Ramos (cell line): ENCODE results near the gene GSTO2.

Experiments used
- in situ Hi-C: fragments of 300-500 bp; cut with MboI; formaldehyde crosslinking; loops from one replicate; pipeline ENCODE4 v1.14.3; 2022; ENCODE audit warnings: low sequenced_read_pairs; ENCODE audit not compliant: unreplicated experiment

The GSTO2 gene

DNA sequence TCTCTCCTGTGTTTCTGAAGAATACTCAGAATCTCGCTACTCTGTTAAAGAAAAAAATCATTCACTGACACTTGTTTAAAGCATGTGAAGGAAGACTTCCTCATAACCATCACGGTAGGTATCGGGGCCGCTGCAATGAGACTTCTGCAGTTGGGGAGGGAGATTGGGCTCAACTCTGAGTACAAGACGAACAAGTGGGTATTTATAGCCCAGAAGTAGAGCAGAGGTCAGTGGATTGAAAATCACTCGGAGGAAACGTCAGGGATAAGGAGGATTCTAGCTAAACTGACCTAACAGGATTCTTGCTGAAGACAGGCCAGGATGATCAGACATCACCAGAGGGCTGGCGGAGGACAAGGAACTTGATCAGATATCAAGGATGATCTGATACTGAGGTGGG lies 35.9 kb downstream of the GSTO2 start:
- in situ Hi-C loops = no loop called here

DNA sequence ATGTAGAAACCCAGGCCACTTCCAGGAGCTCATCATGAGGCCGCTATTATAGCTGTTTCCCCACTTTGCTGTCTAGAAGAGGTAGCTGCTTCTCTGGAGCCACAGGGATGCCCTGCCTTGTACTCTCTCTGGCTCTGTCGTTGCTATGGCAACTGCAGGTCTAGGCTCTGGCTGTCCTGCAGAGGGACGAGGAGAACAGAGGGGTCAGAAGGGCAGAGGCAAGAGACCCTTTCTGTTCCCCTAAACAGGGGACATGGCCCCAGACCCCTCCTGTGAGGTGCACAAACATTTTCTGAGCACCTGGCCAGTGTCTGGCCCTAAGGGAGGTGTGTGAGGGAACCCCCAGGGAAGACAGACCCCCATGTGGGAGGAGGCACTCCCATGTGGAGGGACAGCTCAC lies 37.9 kb downstream of the GSTO2 start:
- in situ Hi-C loops = no loop called here

DNA sequence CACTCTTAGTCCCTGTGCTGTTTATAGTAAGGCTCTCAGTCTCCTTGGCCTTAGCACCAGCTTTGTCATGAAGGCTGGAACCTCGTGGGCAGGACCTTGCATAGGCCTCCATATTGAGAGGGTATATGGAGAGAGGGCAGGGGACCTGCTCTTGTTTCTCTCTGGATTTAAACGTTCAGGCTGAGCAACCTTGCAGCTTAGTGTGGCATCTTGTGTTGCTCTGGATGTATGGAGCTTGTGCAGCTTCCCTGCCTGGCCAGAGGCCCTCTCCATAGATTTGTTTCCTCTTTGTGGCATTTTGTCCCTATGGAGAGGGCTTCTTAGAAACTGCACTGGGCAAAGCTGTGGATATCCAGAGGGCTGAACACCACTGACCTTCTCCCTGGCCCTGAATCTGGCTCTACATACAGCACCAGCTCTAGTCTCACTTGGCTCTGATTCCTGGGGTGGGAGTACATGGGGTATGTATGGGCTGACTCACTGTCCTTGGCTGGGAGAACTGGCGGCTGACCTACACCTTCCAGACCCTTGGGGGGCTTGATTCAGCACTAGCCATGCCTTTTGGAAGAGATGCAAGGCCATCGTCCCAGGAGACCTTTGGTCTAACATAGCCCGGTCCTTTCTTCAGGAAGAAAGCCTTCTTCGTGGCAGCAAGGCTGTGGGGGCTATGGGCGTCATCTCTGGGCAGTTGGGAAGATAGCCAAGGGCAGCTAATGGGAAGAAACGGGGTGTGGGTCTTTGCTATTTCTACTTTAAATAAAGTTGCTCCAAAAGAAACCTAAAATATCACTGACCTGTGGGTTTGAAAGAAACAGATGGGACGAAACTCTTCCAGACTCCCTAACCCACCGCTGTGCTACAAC lies 38.8 kb downstream of the GSTO2 start:
- in situ Hi-C loops = no loop called here

DNA sequence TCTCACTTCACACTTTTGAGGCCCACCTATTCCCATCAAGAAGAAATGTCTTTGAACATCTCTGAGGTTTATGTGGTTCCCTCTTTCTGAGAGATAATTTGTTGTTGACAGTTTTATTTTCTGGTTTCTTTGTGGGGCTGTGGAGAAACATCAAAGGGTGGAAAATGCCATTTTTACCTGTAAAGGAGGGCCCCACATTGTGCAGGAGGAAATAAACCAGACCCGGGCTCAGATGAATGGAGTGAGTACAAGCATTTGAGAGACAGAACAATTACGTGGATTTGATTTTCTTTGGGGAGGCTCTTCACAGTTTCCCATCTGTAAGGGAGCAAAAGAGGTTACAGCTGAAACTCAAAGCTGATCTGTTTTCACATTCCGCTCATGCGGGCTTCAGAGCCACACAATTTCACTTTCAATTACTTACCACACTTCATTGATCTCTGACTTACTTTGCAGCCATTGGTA lies 39.5 kb downstream of the GSTO2 start:
- in situ Hi-C loops = no loop called here

DNA sequence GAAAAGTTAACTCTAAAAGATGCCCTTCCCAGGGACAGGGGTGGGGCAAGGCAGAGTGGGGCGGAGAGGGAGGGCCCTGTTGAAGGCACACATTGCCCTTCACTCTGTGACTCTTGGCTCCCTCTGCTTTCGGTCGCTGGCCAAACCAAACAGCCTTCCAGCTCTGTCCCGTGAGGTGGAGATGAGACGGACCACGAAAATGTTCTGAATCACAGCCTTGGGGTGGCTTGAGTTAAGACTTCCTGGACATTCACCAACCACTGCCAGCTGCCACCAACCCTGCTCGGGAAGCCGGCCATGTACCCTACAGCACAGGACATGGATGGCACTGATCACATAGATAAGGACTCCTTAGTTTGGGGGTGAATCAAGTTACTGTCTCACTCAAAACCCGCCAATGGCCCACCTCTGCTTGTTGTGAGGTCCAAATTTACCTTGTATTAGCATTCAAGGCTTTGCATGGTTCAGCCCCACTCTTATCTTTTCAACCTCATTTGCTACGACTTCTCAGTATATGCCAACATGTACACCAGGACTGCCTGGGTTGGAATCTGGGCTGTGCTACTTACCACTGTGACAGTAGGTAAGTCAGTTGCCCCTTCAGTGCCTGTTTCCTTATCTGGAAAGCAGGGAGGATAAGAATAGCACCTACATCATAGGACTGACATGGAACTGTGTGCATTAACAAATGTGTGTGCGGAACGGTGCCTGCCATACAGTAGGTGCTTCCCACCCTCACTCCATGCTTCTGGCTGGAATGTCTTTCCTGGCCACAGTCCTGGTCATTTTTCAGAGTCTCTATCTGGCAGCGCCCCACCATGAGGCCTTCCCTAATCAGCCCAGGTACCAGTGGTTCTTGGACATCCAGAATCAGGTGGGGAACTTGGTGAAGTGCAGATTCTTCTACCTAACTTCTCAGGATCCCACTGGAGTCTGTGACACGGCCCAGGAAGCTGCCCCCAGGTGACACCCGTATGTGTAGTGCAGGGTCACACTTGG lies 41.3 kb downstream of the GSTO2 start:
- in situ Hi-C loops = no loop called here

DNA sequence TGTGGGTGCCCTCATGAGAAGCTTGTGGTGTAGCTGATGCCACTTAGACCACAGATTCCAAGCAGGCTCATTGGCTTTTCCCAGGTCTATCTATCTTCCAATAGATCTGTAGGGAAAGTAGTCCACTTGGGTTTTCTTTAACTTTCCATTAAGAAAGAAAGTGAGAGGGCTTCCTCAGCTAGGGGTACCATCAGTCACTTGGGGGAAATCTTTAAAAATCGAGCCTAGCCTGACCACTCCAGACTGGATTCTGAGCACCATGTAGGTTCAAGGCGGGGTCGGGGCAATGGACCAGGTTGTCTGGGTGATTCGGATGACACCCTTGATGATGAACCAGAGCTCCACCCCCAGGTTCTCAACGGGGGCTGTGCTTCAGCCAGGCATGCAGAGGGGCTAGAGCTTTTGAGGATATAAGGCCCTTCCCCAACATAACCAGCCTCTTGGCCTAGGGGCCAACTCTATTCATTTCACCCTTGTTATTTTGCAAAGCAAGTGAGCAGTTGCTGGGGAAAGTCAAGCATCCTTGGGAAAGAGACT lies 42.3 kb downstream of the GSTO2 start:
- in situ Hi-C loops = no loop called here

DNA sequence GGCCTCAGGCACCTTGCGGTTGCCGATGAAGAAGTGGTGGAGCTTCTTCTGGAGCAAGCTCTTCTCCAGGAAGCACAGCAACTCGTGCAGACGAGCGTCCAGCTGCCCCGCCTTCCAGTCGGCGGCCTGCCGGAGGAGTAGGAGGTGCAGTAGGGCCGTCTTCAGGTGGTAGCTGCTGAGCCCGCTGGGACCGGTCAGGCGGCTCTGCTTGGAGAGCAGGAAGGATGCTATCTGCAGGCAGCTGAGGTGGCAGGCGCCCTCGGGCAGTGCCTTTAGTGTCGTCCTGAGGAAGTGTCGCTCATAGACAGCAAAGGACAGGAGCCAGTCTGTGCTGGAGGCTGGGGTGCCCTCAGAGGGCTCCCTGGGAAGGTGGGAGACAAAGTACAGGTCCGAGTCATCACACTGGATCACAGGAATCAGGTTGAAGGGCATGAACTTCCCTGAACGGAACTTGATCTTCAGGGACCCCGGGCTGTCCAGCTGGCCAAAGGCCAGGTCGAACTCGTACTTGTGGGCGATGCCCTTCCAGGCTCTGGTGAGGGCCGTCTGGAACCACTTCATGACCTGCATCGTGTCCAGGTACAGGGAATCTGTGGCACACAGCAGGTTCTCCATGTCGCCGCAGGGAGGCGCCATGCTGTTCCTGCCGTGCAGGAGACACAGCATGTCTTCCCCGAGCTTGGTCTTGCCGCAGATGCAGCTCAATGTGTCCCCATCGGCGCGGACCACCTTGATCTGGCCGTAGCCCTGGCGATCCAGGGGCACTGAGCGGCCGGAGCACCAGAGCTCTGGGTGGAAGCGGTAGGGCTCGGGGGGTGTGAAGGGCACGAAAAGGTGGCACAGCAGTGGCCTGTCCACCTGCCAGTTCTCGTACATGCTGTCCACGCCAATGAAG lies 45.9 kb downstream of the GSTO2 start:
- in situ Hi-C loops = no loop called here

DNA sequence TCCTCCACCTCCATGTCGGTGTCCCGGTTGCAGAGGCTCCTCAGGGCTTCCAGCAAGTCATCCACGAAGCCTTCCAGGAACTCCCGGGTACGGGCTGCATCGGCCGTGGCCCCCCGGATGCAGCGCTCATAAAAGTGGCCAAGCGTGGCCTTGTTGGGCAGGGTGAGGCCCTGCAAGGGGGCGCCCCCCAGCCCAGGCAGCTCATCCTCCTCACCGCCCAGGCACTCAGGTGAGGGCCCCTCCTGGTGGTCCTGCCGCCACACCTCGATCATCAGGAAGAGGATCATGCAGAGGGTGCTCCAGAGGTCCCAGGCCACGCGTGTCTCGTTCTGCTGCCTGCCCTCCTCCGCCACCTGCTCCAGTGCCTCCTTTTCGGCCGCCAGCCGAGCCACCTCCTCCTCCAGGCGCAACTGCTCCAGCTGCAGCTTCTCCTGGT lies 46.5 kb downstream of the GSTO2 start:
- in situ Hi-C loops = no loop called here

DNA sequence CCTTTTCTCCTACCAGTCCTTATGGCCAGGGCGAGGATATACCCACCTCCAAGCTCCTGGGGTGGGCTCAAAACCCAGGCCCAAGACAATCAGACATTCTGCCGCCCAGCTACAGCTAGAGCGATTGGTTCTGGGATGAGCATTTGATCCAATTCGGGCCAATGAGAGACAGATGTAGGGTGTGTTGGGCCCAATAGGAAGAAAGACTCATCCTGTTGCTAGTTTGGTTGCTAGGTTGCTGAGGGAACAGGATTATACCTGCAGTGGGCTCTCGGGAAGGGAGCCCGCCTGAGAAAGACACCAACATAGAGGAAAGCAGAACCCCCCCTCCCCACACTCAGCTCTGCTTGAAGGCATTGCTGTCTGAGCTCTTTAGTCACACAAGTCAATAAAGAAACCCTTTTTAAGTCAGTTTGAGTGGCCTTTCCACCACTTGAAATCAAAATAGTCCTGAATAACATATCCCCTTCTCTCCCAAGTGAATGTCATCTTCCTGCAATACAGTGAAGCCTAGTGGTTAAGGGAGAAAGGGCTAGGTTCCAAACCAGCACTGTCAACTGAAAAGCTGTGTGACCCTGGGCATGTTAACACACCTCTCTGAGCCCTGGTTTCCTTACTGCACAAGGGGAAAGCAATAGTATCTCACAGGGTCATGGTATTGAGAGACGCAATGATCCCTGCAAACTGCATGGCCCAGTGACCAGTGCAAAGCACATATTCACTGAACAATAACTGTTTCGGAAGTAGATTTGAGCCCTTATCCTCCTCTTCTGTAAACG lies 47.5 kb downstream of the GSTO2 start:
- in situ Hi-C loops = no loop called here

DNA sequence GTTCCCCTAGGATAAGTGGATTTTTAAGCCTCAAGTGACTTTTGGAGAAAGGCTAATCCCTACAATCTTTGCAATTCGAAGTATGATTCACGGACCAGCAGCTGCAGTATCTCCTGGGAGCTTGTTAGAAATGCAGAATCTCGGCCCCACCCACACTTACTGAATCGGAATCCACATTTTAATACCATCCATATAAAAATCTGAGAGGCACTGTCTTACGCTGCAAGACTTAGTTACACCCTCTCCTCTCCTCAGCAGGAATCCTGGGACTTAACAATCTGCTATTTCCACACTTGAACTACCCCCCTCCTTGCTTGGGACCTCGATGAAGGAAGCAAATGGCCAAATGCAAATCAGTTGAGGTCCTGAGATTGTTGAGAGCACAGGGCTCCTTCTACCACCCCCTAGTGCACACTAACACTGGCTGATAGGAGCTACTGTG lies 48.3 kb downstream of the GSTO2 start:
- in situ Hi-C loops = no loop called here

DNA sequence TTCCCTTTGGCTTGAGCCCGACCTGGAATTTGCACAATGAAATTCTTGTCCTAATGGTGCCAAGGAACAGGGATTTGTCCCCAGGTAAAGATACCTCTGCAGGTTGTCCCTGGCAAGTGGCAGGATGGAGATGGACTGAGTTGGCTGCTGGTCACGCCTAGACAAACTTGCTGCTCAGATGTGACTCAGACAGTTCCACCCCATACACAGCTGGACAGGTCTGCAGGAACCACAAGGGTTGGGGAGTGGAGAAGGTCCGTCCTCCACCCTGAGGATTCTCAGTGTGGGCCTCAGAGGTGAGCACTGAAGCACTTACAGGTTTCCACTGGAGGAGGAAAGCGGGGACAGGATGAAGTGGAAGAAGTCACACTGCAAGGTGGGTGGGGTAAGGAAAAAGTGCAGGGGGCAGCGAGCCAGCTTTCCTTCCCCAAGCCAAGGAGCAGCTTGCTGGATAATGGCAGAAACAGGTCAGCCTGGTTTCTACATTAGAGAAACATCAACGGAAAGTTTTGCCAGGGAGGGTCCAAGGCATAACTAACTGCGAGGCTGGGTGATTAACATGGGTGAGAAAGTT lies 48.8 kb downstream of the GSTO2 start:
- in situ Hi-C loops = no loop called here

DNA sequence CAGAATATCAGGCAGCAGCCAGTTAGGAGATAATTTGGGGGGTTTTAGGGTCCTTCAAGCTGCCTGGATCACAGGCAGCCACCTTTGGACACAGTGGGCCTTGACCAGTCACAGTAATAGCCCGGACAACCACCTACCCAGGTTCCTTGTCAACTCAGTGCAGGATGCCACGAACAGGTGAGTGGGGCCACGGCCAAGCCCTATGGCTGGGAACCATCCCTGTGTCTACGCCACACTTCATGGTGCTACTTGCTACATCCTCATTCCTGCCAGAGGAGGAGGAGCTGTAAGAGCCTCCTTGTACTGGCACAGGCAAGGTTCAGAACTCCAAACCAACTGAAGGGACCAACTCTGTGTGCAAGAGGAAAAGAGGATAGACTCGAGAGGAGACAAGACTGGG lies 49.3 kb downstream of the GSTO2 start:
- in situ Hi-C loops = no loop called here

DNA sequence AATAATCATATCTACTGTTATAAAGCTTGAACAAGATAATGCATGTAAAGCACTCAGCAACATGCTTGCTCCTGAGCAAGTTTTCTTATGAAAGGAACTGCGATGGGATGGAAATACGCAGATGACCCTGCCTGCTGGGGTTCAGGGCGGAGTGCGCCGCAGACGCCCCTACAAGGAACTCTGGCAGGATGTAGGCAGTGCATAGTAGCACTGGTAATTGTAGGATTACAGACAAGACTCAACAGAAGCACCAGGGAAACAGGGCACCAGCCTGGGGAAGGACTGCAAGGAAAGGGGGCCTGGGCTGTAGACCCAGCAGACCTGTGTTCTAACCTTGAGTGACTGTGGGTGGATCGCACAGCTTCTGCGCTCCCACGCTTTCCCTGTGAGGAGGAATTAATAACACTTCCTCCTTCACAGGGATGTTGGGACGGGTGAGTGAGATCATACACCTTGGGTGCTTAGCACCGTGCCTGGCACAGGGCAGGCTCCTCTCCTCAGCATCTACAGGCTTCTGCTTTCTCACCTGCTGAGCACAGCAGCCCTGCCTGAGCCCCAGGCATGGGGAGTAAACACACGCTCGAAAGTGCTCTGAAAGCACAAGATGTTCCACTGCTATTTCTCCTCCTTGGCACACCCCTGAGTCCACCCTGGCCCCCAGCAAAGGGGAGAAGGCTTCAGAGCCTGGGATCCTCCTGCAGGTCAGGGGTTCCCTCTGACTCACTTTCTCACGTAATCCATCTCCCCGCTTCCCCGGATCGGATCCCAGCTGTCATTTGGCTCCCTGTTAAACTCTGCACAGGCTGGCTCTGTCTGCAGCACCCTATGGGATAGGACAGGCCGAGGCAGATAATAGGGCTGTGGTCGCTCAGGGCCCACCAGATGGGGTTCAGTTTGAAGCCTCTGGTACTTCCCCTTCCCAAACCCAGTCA lies 50.1 kb downstream of the GSTO2 start:
- in situ Hi-C loops = no loop called here

DNA sequence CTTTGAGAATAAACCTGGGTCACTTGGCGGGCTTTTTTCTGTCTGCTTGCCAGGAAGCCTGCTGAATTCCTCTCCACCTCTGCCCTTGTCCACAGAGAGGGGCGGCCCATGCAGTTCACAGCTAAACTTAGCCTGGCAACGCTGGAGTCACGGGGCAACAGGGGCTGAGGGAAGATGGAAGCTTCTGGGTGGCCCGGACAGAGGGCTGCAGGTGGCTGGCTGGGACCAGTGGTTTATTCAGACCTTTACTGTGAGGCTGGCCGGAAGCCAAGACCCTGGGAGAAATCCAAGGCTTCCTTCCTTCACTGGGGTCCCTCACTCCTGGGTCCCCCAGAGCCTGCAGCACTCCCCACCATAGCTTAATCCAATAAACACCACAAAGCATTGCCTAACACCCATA lies 52.2 kb downstream of the GSTO2 start:
- in situ Hi-C loops = no loop called here

DNA sequence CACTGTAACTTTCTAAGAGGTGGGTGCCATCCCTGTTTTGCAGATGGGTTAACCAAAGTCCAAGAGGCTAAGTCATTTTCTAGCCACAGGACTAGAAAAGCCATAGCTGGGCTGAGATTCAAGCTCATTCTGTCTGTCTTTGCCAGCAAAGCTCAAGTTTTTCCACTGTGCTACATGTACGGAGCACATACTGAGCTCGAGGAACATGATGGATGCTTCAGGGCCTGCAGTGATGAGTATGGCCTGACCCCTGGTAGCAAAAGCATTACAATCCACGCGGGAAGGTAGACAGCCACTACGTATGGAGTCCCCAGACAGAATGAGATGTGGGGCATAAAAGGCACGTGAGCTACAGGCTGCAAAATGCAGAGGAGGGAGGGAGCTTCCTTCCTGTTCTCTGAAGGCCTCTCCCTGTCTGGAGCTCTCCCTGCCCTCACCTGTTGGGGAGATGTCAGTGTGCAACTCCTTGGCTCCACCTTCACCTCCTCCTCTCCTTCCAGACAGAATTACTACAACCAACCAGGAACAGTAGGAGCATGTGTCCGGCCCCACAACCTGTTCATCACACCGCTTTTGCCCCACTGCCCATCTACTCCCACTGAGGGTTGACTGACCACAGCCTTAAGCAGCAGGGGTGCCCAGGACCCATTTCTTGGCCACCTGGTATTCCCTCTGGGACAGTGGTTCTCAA lies 52.9 kb downstream of the GSTO2 start:
- in situ Hi-C loops = no loop called here

DNA sequence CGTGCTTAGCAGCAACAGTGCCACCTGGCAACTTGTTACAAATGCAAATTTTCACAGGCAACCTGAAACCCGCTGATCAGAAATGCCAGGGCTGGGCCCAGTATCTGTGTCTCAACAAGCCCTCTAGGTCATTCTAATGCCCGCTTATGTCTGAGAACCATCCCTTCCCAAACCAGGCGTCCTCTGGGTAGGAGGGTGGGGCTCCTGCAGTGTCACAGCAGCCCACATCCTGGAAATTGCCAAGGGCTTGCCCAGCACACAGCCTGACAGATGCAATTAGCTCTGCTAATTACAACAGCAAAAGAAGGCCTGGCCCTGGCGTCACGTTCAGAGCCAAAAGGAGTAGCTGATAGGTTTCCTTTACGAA lies 53.4 kb downstream of the GSTO2 start:
- in situ Hi-C loops = no loop called here

DNA sequence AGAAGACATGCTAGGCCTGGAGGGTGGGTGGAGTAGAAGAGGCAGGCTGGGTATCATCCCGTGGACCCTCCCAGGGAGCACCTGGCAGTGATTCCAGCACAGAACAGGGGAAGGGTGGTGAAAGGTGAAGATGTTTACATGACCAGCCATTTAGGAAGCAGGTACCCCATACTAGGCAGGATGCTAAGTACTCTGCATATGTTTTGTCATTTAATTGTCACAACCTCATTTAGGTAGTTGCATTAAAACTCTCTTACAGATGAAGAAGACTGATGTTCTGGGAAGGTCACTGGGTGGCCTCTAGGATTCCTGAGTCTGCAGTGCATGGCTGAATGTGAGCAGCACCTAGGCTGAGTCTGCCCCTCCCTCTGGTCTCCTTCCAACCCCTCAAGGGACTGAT lies 54.1 kb downstream of the GSTO2 start:
- in situ Hi-C loops = no loop called here
